HepG2 (cell line): Measurements from ENCODE around the gene JAGN1. TPM values are rescaled to one million over a fixed set of nuclear protein-coding genes. Genes with fewer than 3 reads are reported as not detected.

Experiments
- HES4 ChIP-seq: sonication (generic); formaldehyde crosslinking; IDR thresholded peaks from 2 replicates; pipeline ENCODE4 v1.9.0; 2021; ENCODE audit warnings: mild to moderate bottlenecking, missing genetic modification reagents, borderline replicate concordance
- HOXA5 ChIP-seq: sonication (generic); formaldehyde crosslinking; IDR thresholded peaks from 2 replicates; pipeline ENCODE4 v1.4.0; 2020; ENCODE audit warnings: missing genetic modification reagents
- NR2C2 ChIP-seq: sonication (generic); formaldehyde crosslinking; IDR thresholded peaks from 2 replicates; pipeline ENCODE4 v1.4.0; 2020; ENCODE audit warnings: missing genetic modification reagents, mild to moderate bottlenecking, moderate library complexity, borderline replicate concordance
- PRPF4 ChIP-seq: fragments of 200-400 bp; formaldehyde crosslinking; IDR thresholded peaks from 2 replicates; pipeline ENCODE4 v1.6.1; 2016; ENCODE audit warnings: low read length, low read depth; ENCODE audit not compliant: poor library complexity, severe bottlenecking
- SMC3 ChIP-seq: IDR thresholded peaks from 2 replicates; pipeline ENCODE4 v1.6.1; 2011; ENCODE audit warnings: low read length, improper control_type of control experiment
- ZNF10 ChIP-seq: sonication (generic); formaldehyde crosslinking; IDR thresholded peaks from 2 replicates; pipeline ENCODE4 v1.4.0; 2020; ENCODE audit warnings: mild to moderate bottlenecking, low read depth, missing genetic modification reagents, borderline replicate concordance
- ZNF570 ChIP-seq: sonication (generic); formaldehyde crosslinking; IDR thresholded peaks from 2 replicates; pipeline ENCODE4 v1.4.0; 2020; ENCODE audit warnings: mild to moderate bottlenecking, missing genetic modification reagents, borderline replicate concordance
- polyA plus RNA-seq, 8 experiments: library from polyadenylated mRNA; depleted of rRNA in 3 of 8; stranded (reverse) in 7 of 8; unstranded in 1 of 8; fragments of >200 nt; fragmentation: Illumina TruSeq in 4 of 8; extraction: Trizol in 4 of 8; gene quantifications; 2 replicates each; pipeline versions ENCODE4 v1.2.1 to v1.2.3, GENCODE V29; 2011 to 2016; ENCODE audit warnings: low read depth in 4 of 8, missing spikeins in 1 of 8, mixed read lengths in 1 of 8; ENCODE audit not compliant: insufficient read depth in 1 of 8
- total RNA-seq, 5 experiments: library from RNA; depleted of rRNA; stranded (reverse); fragments of >200 nt; fragmentation: Illumina TruSeq; extraction: Trizol; gene quantifications; 2 replicates each; pipeline ENCODE4 v1.2.3, GENCODE V29; 2016; ENCODE audit warnings: low read depth in 1 of 5
- TF ChIP-seq, protein P1 (sequence below): sonication (generic); formaldehyde crosslinking; IDR thresholded peaks from 2 replicates; pipeline ENCODE4 v1.8.1; 2023; ENCODE audit warnings: mild to moderate bottlenecking, missing genetic modification reagents, borderline replicate concordance
- TF ChIP-seq, protein P2 (sequence below), 2 experiments: fragments of 450-650 bp in 1 of 2; sonication (generic) in 1 of 2; formaldehyde crosslinking in 1 of 2; IDR thresholded peaks; 2 replicates each; pipeline versions ENCODE4 v1.6.1 to v1.8.0; 2016 to 2022; ENCODE audit warnings: antibody characterized with exemption in 1 of 2, mild to moderate bottlenecking in 1 of 2, missing genetic modification reagents in 1 of 2
- TF ChIP-seq, protein P3 (sequence below): sonication (generic); formaldehyde crosslinking; IDR thresholded peaks from 2 replicates; pipeline ENCODE4 v1.4.0; 2020; ENCODE audit warnings: mild to moderate bottlenecking, missing genetic modification reagents
- TF ChIP-seq, protein P4 (sequence below): sonication (generic); formaldehyde crosslinking; IDR thresholded peaks from 2 replicates; pipeline ENCODE4 v1.4.0; 2020; ENCODE audit warnings: low read depth, missing genetic modification reagents
- TF ChIP-seq, protein P5 (sequence below): sonication (generic); formaldehyde crosslinking; IDR thresholded peaks from 2 replicates; pipeline ENCODE4 v1.4.0; 2020; ENCODE audit warnings: missing genetic modification reagents

The JAGN1 gene
- total and polyA plus RNA-seq, 2 of the 13 experiments (the other 11 are each of a cell fraction or from before 2014, with no cell fraction given) = 49.9 to 50.9 TPM

DNA sequence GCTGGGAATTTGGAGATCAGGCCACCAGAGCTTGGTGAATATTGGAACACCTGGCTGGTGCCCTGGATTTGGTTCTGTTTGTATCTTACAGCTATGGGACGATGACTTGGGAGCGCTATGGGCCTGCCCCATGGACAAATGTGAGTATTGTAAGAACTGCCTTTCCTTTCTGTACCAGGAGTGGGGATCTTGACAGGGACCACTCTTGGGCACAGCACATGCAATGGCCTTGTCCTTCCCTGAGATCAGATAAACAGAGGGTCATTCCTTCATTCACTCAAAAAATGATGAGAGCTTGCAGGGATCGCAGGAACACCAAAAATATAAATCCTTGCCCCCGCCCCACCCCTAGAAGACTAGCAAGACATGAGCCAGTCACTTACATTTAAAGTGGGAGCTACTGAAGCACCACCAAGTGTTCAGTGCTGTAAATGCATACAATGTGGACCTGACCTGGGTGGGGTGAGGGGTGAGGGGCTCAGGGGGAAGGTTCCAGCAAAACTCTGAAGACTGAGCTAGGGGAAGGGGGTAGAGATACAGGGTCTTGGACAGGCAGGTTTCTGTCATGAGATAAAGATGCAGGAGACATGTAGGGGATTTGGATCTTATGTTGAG lies 40.5 kb downstream of the JAGN1 start (continued):
- TF ChIP-seq, protein P1, sequence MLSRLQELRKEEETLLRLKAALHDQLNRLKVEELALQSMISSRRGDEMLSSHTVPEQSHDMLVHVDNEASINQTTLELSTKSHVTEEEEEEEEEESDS (CRISPR knock-in tag) = no peak
- TF ChIP-seq, protein P2, sequence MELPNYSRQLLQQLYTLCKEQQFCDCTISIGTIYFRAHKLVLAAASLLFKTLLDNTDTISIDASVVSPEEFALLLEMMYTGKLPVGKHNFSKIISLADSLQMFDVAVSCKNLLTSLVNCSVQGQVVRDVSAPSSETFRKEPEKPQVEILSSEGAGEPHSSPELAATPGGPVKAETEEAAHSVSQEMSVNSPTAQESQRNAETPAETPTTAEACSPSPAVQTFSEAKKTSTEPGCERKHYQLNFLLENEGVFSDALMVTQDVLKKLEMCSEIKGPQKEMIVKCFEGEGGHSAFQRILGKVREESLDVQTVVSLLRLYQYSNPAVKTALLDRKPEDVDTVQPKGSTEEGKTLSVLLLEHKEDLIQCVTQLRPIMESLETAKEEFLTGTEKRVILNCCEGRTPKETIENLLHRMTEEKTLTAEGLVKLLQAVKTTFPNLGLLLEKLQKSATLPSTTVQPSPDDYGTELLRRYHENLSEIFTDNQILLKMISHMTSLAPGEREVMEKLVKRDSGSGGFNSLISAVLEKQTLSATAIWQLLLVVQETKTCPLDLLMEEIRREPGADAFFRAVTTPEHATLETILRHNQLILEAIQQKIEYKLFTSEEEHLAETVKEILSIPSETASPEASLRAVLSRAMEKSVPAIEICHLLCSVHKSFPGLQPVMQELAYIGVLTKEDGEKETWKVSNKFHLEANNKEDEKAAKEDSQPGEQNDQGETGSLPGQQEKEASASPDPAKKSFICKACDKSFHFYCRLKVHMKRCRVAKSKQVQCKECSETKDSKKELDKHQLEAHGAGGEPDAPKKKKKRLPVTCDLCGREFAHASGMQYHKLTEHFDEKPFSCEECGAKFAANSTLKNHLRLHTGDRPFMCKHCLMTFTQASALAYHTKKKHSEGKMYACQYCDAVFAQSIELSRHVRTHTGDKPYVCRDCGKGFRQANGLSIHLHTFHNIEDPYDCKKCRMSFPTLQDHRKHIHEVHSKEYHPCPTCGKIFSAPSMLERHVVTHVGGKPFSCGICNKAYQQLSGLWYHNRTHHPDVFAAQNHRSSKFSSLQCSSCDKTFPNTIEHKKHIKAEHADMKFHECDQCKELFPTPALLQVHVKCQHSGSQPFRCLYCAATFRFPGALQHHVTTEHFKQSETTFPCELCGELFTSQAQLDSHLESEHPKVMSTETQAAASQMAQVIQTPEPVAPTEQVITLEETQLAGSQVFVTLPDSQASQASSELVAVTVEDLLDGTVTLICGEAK (IDR thresholded peaks at IDR 0.05) = no peak
- TF ChIP-seq, protein P2 (CRISPR knock-in tag; IDR thresholded peaks at IDR 0.05) = no peak
- no peak for TF ChIP-seq ZNF570 (CRISPR knock-in tag)
- no peak for TF ChIP-seq PRPF4
- TF ChIP-seq HES4 = no peak
- TF ChIP-seq HOXA5 (CRISPR knock-in tag) = no peak
- TF ChIP-seq ZNF10 (CRISPR knock-in tag) = no peak
- TF ChIP-seq SMC3 = peak; percentile 21; the same call in 1 of the 2 replicates
- TF ChIP-seq, protein P3, sequence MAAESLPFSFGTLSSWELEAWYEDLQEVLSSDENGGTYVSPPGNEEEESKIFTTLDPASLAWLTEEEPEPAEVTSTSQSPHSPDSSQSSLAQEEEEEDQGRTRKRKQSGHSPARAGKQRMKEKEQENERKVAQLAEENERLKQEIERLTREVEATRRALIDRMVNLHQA (CRISPR knock-in tag) = no peak
- TF ChIP-seq, protein P4, sequence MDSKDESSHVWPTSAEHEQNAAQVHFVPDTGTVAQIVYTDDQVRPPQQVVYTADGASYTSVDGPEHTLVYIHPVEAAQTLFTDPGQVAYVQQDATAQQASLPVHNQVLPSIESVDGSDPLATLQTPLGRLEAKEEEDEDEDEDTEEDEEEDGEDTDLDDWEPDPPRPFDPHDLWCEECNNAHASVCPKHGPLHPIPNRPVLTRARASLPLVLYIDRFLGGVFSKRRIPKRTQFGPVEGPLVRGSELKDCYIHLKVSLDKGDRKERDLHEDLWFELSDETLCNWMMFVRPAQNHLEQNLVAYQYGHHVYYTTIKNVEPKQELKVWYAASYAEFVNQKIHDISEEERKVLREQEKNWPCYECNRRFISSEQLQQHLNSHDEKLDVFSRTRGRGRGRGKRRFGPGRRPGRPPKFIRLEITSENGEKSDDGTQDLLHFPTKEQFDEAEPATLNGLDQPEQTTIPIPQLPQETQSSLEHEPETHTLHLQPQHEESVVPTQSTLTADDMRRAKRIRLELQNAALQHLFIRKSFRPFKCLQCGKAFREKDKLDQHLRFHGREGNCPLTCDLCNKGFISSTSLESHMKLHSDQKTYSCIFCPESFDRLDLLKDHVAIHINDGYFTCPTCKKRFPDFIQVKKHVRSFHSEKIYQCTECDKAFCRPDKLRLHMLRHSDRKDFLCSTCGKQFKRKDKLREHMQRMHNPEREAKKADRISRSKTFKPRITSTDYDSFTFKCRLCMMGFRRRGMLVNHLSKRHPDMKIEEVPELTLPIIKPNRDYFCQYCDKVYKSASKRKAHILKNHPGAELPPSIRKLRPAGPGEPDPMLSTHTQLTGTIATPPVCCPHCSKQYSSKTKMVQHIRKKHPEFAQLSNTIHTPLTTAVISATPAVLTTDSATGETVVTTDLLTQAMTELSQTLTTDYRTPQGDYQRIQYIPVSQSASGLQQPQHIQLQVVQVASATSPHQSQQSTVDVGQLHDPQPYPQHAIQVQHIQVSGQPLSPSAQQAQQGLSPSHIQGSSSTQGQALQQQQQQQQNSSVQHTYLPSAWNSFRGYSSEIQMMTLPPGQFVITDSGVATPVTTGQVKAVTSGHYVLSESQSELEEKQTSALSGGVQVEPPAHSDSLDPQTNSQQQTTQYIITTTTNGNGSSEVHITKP = no peak
- TF ChIP-seq NR2C2 (CRISPR knock-in tag) = no peak
- TF ChIP-seq, protein P5, sequence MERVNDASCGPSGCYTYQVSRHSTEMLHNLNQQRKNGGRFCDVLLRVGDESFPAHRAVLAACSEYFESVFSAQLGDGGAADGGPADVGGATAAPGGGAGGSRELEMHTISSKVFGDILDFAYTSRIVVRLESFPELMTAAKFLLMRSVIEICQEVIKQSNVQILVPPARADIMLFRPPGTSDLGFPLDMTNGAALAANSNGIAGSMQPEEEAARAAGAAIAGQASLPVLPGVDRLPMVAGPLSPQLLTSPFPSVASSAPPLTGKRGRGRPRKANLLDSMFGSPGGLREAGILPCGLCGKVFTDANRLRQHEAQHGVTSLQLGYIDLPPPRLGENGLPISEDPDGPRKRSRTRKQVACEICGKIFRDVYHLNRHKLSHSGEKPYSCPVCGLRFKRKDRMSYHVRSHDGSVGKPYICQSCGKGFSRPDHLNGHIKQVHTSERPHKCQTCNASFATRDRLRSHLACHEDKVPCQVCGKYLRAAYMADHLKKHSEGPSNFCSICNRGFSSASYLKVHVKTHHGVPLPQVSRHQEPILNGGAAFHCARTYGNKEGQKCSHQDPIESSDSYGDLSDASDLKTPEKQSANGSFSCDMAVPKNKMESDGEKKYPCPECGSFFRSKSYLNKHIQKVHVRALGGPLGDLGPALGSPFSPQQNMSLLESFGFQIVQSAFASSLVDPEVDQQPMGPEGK (CRISPR knock-in tag) = 0 out of 2 replicates have a peak, but pooled peaks have one; percentile 14
